BLaER1 treated with 17β-estradiol and CSF1 and Interleukin-3, amounts not matched to agents 10 nM and 100 nM (cell line): Measurements from ENCODE around the gene DEPDC1B.

Experiments used
- H3K27ac ChIP-seq, 11 experiments: shearing (Covaris generic); formaldehyde crosslinking; 2 replicates each; pipeline ENCODE4 v1.8.1; 2022
- H3K27me3 ChIP-seq, 11 experiments: shearing (Covaris generic); formaldehyde crosslinking; 2 replicates each; pipeline ENCODE4 v1.8.1; 2022
- H3K36me3 ChIP-seq, 11 experiments: shearing (Covaris generic); formaldehyde crosslinking; 2 replicates each; pipeline ENCODE4 v1.8.1; 2022
- H3K4me1 ChIP-seq, 10 experiments: shearing (Covaris generic); formaldehyde crosslinking; 2 replicates each; pipeline ENCODE4 v1.8.1; 2022
- H3K4me2 ChIP-seq, 11 experiments: shearing (Covaris generic); formaldehyde crosslinking; 2 replicates each; pipeline ENCODE4 v1.8.1; 2022
- H3K4me3 ChIP-seq, 10 experiments: shearing (Covaris generic); formaldehyde crosslinking; 2 replicates each; pipeline ENCODE4 v1.8.1; 2022
- H3K9ac ChIP-seq, 11 experiments: shearing (Covaris generic); formaldehyde crosslinking; 2 replicates each; pipeline ENCODE4 v1.8.1; 2022
- H3K9me3 ChIP-seq, 11 experiments: shearing (Covaris generic); formaldehyde crosslinking; replicated peaks in 1 of 11; 2 replicates each; pipeline ENCODE4 v1.8.1; 2022
- H4K20me1 ChIP-seq, 11 experiments: shearing (Covaris generic); formaldehyde crosslinking; 2 replicates each; pipeline ENCODE4 v1.8.1; 2022
- Cebpa-rat ChIP-seq, 11 experiments: shearing (Covaris generic); IDR thresholded peaks; 2 replicates each; pipeline ENCODE4 v1.8.1; 2022

Gene DEPDC1B

DNA sequence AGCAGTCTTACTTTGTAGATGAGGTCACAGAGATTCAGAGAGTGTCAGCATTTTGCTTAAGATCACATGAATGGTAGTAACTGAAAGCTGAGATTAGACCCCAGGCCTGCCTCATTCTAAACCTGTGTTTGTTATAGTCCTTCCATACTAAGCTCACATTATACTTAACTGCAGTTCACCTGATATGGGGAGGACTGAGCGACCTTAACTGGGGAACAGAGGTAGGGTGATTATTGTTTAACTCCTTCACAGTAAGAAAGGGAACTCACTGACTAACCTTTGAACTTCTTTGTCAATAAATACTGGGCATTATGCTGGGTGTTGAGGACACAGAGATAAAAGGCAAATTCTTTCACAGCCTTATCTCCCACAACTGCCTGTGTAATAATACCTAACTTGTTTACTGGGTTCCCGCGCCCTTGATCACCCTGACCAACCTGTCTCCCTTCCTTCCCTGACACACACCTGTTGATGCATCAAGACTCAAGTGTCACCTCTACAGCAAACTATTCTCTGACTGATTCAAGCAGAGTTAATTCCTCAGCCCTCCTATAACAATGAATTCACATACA, 27.2 kb downstream of the DEPDC1B start:
- Histone ChIP-seq H3K4me2 (peak overlapping the region in 2 of 11 experiments; percentile 51 to 79; a peak in 4 of 22 replicates), H3K4me1 (peaks cover 0 to 20% (median 2%) of the 10 kb centered on the region in 10 experiments; a peak in 8 of 20 replicates)

DNA sequence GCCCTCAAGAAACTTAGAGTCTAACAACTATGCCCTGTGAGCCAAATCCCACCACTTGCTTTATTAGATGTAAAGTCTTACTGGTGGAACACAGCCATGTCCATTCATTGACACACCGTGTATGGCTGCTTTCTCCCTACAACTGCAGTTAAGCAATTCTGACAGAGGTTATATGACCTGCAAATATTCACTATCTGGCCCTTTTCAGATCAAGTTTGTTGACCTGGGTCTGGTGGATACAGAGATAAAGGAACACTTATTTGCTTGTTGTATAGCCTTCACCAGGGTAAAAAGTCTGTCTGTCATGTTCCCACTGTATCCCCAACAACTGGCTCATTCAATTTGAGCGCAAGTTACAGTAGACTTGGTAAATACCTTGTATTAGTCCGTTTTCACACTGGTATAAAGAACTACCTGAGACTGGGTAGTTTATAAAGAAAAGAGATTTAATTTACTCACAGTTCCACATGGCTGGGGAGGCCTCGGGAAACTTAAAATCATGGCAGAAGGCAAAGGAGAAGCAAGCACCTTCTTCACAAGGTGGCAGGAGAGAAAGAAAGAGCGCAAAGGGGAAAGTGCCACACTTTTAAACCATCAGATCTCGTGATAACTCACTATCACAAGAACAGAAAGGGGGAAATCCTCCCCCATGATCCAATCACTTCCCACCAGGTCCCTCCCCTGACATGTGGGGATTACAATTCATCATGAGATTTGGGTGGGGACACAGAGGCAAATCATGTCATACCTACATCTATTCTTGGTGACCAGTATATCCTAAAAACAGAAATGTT, 27.9 kb downstream of the DEPDC1B start:
- H3K9me3 ChIP-seq, result no peaks in the 10 kb centered on the region
- H3K4me1 ChIP-seq, result peaks cover 0 to 20% (median 2%) of the 10 kb centered on the region in 10 experiments; a peak in 8 of 20 replicates
- no peak overlapping the region for H3K9ac ChIP-seq
- H3K27me3 ChIP-seq, result no peaks in the 10 kb centered on the region
- peaks cover 0 to 30% (median 24%) of the 10 kb centered on the region in 11 experiments; a peak in 11 of 22 replicates for H3K36me3 ChIP-seq
- H3K4me2 ChIP-seq, result peak overlapping the region in 2 of 11 experiments; percentile 51 to 79; a peak in 2 of 22 replicates
- 0 out of 22 replicates have a peak overlapping the region, but pooled peaks of 1 of the 11 experiments have one; percentile 49 for H3K27ac ChIP-seq
- H4K20me1 ChIP-seq, result peaks cover 0 to 34% (median 14%) of the 10 kb centered on the region in 11 experiments; a peak in 10 of 22 replicates
- H3K4me3 ChIP-seq, result no peak overlapping the region
- no peak for TF ChIP-seq Cebpa-rat (IDR thresholded peaks at IDR 0.05)

More for the DNA sequence above, 27.2 kb downstream of the DEPDC1B start:
- Histone ChIP-seq H3K36me3 (peaks cover 0 to 30% (median 24%) of the 10 kb centered on the region in 11 experiments; a peak in 11 of 22 replicates), H3K9ac (no peak overlapping the region), H3K27ac (peak overlapping the region in 2 of 11 experiments; percentile 11 to 49; a peak in 2 of 22 replicates), H3K9me3 (no peaks in the 10 kb centered on the region), H3K4me3 (no peak overlapping the region), H4K20me1 (peaks cover 0 to 34% (median 14%) of the 10 kb centered on the region in 11 experiments; a peak in 10 of 22 replicates), H3K27me3 (no peaks in the 10 kb centered on the region)
- no peak for TF ChIP-seq Cebpa-rat (IDR thresholded peaks at IDR 0.05)

GRCh38 chr5:60670749-60671148, 29.2 kb downstream of the DEPDC1B start:
- Histone ChIP-seq H4K20me1 (peaks cover 0 to 25% (median 13%) of the 10 kb centered on the region in 11 experiments; a peak in 10 of 22 replicates), H3K4me1 (peaks cover 0 to 20% (median 2%) of the 10 kb centered on the region in 10 experiments; a peak in 8 of 20 replicates), H3K36me3 (peaks cover 0 to 42% (median 31%) of the 10 kb centered on the region in 11 experiments; a peak in 19 of 22 replicates), H3K9me3 (peaks cover 9 to 12% (median 11%) of the 10 kb centered on the region in 11 experiments; a peak in 18 of 22 replicates), H3K4me2 (no peak overlapping the region), H3K4me3 (no peak overlapping the region), H3K9ac (no peak overlapping the region), H3K27me3 (no peaks in the 10 kb centered on the region), H3K27ac (no peak overlapping the region)
- no peak for TF ChIP-seq Cebpa-rat (IDR thresholded peaks at IDR 0.05)

DNA sequence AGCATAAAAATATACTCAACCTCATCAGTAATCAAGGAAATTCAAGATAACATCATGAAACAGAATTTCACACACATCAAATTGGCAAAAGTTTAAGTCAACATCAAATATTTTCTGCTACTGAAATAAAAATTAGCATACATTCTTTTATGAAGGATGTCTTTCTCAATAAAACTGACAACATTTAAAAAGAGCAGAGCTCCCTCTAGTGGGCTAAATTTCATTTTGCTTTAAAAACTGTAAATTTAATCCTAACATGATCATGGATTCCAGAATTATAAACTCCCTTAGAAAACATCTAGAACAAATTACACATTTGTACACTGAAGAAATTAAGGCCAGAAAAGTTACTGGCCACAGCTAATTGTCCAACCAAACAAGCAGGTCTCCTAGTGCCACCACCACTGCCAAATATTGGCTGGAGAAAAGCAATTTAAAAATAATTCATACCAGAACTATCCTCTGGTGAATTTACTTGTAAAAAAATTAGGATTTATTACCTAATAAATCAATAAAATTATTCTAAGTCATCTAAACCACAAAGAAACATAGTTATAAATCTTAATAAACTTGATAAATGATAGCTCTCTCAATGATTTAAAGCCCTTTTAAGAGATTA, 31.2 kb downstream of the DEPDC1B start:
- no peak overlapping the region for H3K4me2 ChIP-seq
- H3K36me3 ChIP-seq, result peaks cover 0 to 58% (median 40%) of the 10 kb centered on the region in 11 experiments; a peak in 19 of 22 replicates
- H3K4me3 ChIP-seq, result no peak overlapping the region

DNA sequence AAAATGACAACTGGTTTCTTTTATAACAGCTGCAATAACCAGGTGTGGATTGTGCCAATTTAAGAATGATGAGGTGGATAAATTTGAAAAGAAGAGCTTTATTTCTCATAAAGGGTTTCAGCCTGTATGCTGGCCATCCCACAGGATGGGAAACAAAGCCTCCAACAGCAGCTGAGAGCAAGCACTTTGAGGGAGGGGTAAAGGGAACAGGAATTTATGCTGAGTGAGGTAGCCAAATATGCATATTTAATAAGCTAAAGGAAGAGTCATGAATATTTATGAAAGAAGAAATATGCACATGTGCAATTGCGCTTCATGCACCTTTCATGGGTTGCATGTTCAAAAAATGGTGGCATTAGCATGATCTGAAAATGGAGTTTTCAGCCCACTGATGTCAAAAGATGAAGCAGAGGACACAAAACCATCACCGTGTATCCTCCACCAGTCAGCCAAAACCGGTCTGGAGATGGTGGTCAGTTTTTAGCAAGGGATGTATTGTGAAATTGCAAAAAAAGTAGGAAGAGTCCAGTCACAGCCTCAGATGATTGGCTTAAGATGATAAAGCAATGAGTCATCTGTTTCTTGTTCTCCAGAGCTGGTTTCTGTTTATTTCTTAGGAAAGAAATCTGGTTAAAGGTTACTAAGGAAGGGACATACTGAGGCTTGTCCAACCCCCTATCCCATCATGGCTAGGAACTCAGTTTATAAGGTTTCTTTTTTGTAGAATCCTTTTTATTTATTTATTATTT, 47.9 kb downstream of the DEPDC1B start:
- Histone ChIP-seq H3K9ac (no peak overlapping the region), H3K9me3 (peaks cover 18 to 37% (median 27%) of the 10 kb centered on the region in 11 experiments), H3K27me3 (no peaks in the 10 kb centered on the region), H3K4me1 (peaks cover 0 to 16% (median 5%) of the 10 kb centered on the region in 10 experiments; a peak in 10 of 20 replicates), H4K20me1 (no peaks in the 10 kb centered on the region), H3K27ac (peak overlapping the region in 2 of 11 experiments; percentile 36; a peak in 2 of 22 replicates), H3K4me3 (no peak overlapping the region), H3K4me2 (peak overlapping the region in 6 of 11 experiments; percentile 7 to 68 (median 44); a peak in 9 of 22 replicates), H3K36me3 (peaks cover 0 to 35% (median 16%) of the 10 kb centered on the region in 11 experiments; a peak in 15 of 22 replicates)
- TF ChIP-seq Cebpa-rat (IDR thresholded peaks at IDR 0.05), result peak in 2 of 11 experiments; percentile 34 to 46; a peak in 1 of 22 replicates

More for the DNA sequence above, 31.2 kb downstream of the DEPDC1B start:
- Histone ChIP-seq H3K27ac (no peak overlapping the region), H4K20me1 (peaks cover 0 to 20% (median 9%) of the 10 kb centered on the region in 11 experiments; a peak in 10 of 22 replicates), H3K27me3 (no peaks in the 10 kb centered on the region), H3K9ac (no peak overlapping the region), H3K4me1 (peaks cover 0 to 18% (median 2%) of the 10 kb centered on the region in 10 experiments; a peak in 8 of 20 replicates), H3K9me3 (peaks cover 10 to 27% (median 20%) of the 10 kb centered on the region in 11 experiments; a peak in 20 of 22 replicates)
- no peak for TF ChIP-seq Cebpa-rat (IDR thresholded peaks at IDR 0.05)

- H3K9me3 ChIP-seq, result peaks cover 0 to 10% (median under 1%) of the 10 kb centered on the region in 11 experiments; a peak in 5 of 22 replicates
- TF ChIP-seq Cebpa-rat (IDR thresholded peaks at IDR 0.05), result no peak
- H3K9ac ChIP-seq, result no peak overlapping the region
- H3K36me3 ChIP-seq, result peaks cover 0 to 36% (median 26%) of the 10 kb centered on the region in 11 experiments; a peak in 18 of 22 replicates
- H3K27me3 ChIP-seq, result no peaks in the 10 kb centered on the region
- no peak overlapping the region for H3K4me2 ChIP-seq
- H3K27ac ChIP-seq, result no peak overlapping the region
- H3K4me1 ChIP-seq, result peaks cover 0 to 16% (median 5%) of the 10 kb centered on the region in 10 experiments; a peak in 10 of 20 replicates
- H4K20me1 ChIP-seq, result no peaks in the 10 kb centered on the region
- no peak overlapping the region for H3K4me3 ChIP-seq
These were observed 50.6 kb downstream of the DEPDC1B start for GRCh38 chr5:60649288-60649917.

DNA sequence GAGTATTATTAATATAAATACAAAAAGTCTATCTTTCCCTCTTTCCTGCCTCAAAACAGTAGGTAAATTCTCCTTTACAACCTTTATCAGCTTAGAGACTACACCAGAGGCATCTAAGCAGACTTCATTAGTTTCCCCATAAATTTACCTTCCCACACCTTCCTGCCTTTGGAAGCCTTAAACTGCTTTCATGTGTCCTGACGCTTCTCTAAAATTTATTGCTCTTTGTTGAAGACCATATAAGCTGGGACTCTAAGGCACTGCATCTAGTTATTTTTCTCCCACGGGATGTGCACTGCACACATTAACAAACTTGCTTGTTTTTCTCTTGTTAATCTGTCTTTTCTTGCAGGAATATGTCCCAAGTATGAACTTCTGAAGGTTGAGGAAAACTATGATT, 51.8 kb downstream of the DEPDC1B start:
- 0 out of 22 replicates have a peak, but pooled peaks cover 0 to 3% (median 0%) of the 10 kb centered on the region in 11 experiments for H3K9me3 ChIP-seq
- peaks cover 0 to 16% (median 5%) of the 10 kb centered on the region in 10 experiments; a peak in 10 of 20 replicates for H3K4me1 ChIP-seq
- H3K27me3 ChIP-seq, result no peaks in the 10 kb centered on the region
- TF ChIP-seq Cebpa-rat (IDR thresholded peaks at IDR 0.05), result no peak
- no peak overlapping the region for H3K4me2 ChIP-seq
- peaks cover 0 to 48% (median 38%) of the 10 kb centered on the region in 11 experiments; a peak in 19 of 22 replicates for H3K36me3 ChIP-seq
- H4K20me1 ChIP-seq, result no peaks in the 10 kb centered on the region
- H3K9ac ChIP-seq, result no peak overlapping the region
- H3K4me3 ChIP-seq, result no peak overlapping the region
- H3K27ac ChIP-seq, result no peak overlapping the region
